Liver (tissue), 3 donors: ENCODE measurements around the gene POLR3A.

Experiments
- CTCF ChIP-seq: fragments of 150-350 bp; IDR thresholded peaks from 2 replicates; pipeline ENCODE4 v1.5.1; 2017; ENCODE audit warnings: improper control_type of control experiment, low read depth, low read length; ENCODE audit not compliant: missing input control
- GABPA ChIP-seq, 2 donors: IDR thresholded peaks in 1 of 2; conservative IDR thresholded peaks in 1 of 2; 2 replicates each; pipeline ENCODE4 v1.6.1; 2016; ENCODE audit warnings: antibody characterized with exemption in 2 of 2, mild to moderate bottlenecking in 1 of 2, moderate library complexity in 1 of 2
- JUND ChIP-seq, 2 donors: IDR thresholded peaks; 2 replicates each; pipeline ENCODE4 v1.6.1; 2016; ENCODE audit warnings: antibody characterized with exemption in 2 of 2
- TAF1 ChIP-seq: conservative IDR thresholded peaks from 2 replicates; pipeline ENCODE4 v1.6.1; 2016; ENCODE audit warnings: antibody characterized with exemption, mild to moderate bottlenecking
- donor health status: healthy.
- donor health status: healthy.

DNA sequence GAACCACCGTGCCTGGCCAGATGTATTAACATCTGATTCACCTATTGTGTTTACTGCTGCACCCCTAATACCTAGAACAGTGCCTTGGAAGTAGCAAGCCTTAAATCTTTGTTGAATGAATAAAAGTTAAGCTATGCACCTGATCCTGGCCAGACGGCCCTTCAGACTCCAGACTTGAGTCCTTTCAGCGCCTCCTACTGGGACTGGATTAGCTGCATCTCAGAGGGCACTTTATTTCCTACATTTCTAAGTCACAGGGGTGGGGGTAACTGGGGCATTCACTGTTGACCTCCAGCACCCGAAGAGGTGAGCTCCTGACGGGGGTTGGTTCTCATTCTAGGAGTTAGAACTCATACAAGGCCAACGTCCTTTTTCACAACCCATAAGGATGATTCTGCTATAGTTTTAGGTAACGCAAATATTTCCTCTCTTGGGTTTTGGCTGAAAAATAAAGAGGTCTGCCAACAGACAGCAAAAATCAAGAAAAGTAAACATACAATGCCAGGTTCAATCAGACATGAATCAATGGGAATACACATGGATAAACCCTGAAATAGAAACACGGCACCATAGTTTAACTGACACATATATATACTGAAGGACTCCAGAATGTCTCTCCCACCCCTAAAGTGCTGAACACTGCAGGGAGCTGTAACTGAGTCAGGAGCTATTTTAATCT, 54.8 kb downstream of the POLR3A start:
- no peak for TF ChIP-seq CTCF
- peak in 1 of 2 donors; percentile 11 for TF ChIP-seq JUND (IDR thresholded peaks at IDR 0.05)
- no peak for TF ChIP-seq GABPA (IDR thresholded peaks at IDR 0.05 in 1 of 2, conservative IDR thresholded peaks at IDR 0.05 in 1 of 2)
- TF ChIP-seq TAF1, result no peak
